H1 (cell line): Measurements from ENCODE around the gene SH2D2A. TPM values are rescaled to one million over a fixed set of nuclear protein-coding genes. Genes with fewer than 3 reads are reported as not detected.

Source experiments
- CTCF ChIA-PET: fragments of 300-600 bp; sonication (Branson Sonifier 250); formaldehyde crosslinking; loops from one replicate; lab custom pipeline; 2021; ENCODE audit not compliant: partially characterized antibody; lab: Charles Lee
- POLR2A ChIA-PET: fragments of 300-600 bp; sonication (Branson Sonifier 250); formaldehyde crosslinking; loops from one replicate; lab custom pipeline; 2021; ENCODE audit warnings: inconsistent platforms; ENCODE audit not compliant: partially characterized antibody; lab: Charles Lee
- DNase-seq, 2 experiments: peaks; one replicate each; pipeline versions ENCODE4 v3.0.0 to v3.0.0-alpha.2; 2010 to 2022; ENCODE audit warnings: low spot score in 2 of 2, low read depth in 1 of 2, mixed read lengths in 1 of 2
- FAIRE-seq: peaks from 2 replicates; lab custom pipeline; 2011; peaks lifted over from hg19 to GRCh38; lab: Jason Lieb, UNC
- H2AFZ ChIP-seq: 2 replicates; pipeline ENCODE4 v1.8.1; 2012; ENCODE audit warnings: low read length, inconsistent platforms
- H2AK5ac ChIP-seq: 2 replicates; pipeline ENCODE4 v1.6.1; 2013; ENCODE audit warnings: low read depth, low read length
- H2BK120ac ChIP-seq: replicated peaks from 2 replicates; pipeline ENCODE3; 2013; ENCODE audit warnings: low read depth, low read length, inconsistent platforms
- H2BK12ac ChIP-seq: 2 replicates; pipeline ENCODE4 v1.6.1; 2013; ENCODE audit warnings: low read depth, low read length
- H2BK15ac ChIP-seq: 2 replicates; pipeline ENCODE4 v1.6.1; 2013; ENCODE audit warnings: low read length
- H2BK20ac ChIP-seq: 2 replicates; pipeline ENCODE4 v1.6.1; 2013; ENCODE audit warnings: low read length
- H2BK5ac ChIP-seq: 2 replicates; pipeline ENCODE4 v1.6.1; 2013; ENCODE audit warnings: low read depth, low read length
- H3K14ac ChIP-seq: 2 replicates; pipeline ENCODE4 v1.6.1; 2013; ENCODE audit warnings: inconsistent platforms; ENCODE audit not compliant: insufficient read length
- H3K18ac ChIP-seq: 2 replicates; pipeline ENCODE4 v1.6.1; 2013; ENCODE audit warnings: low read length; ENCODE audit errors: extremely low read depth
- H3K23ac ChIP-seq: 2 replicates; pipeline ENCODE4 v1.6.1; 2013; ENCODE audit warnings: inconsistent platforms; ENCODE audit not compliant: insufficient read length
- H3K23me2 ChIP-seq: 2 replicates; pipeline ENCODE4 v1.6.1; 2013; ENCODE audit warnings: low read depth, low read length
- H3K27ac ChIP-seq: 2 replicates; pipeline ENCODE4 v1.6.1; 2011; ENCODE audit warnings: low read depth, low read length, inconsistent platforms
- H3K27me3 ChIP-seq, 4 experiments: replicated peaks in 1 of 4; 1 replicate in 1 of 4; 2 replicates in 3 of 4; pipeline versions ENCODE4 v1.6.1 to v1.8.1; 2011 to 2013; ENCODE audit warnings: low read length in 3 of 4, mild to moderate bottlenecking in 3 of 4, inconsistent platforms in 2 of 4, mixed read lengths in 2 of 4, moderate library complexity in 1 of 4; ENCODE audit not compliant: control insufficient read depth in 3 of 4, insufficient read depth in 3 of 4; ENCODE audit errors: extremely low read depth in 1 of 4
- H3K36me3 ChIP-seq, 4 experiments: 2 replicates each; pipeline versions ENCODE4 v1.6.1 to v1.8.1; 2011 to 2013; ENCODE audit warnings: mild to moderate bottlenecking in 4 of 4, low read length in 3 of 4, moderate library complexity in 2 of 4, control low read depth in 1 of 4, inconsistent platforms in 1 of 4; ENCODE audit not compliant: insufficient read depth in 4 of 4, control insufficient read depth in 2 of 4
- H3K4ac ChIP-seq: replicated peaks from 2 replicates; pipeline ENCODE3; 2013; ENCODE audit warnings: low read length, low read depth, mixed read lengths, inconsistent platforms; ENCODE audit not compliant: insufficient read length
- H3K4me1 ChIP-seq, 4 experiments: replicated peaks in 1 of 4; 1 replicate in 1 of 4; 2 replicates in 3 of 4; pipeline versions ENCODE4 v1.6.1 to v1.8.1; 2011 to 2013; ENCODE audit warnings: low read length in 3 of 4, inconsistent platforms in 2 of 4, mixed read lengths in 1 of 4; ENCODE audit not compliant: insufficient read depth in 4 of 4, control insufficient read depth in 3 of 4
- H3K4me2 ChIP-seq, 2 experiments: 2 replicates each; pipeline versions ENCODE4 v1.6.1 to v1.8.1; 2011 to 2013; ENCODE audit warnings: low read depth in 2 of 2, low read length in 2 of 2, control low read depth in 1 of 2, inconsistent platforms in 1 of 2, mild to moderate bottlenecking in 1 of 2; ENCODE audit not compliant: insufficient read depth in 1 of 2
- H3K4me3 ChIP-seq, 4 experiments: fragments of 200-600, 300-600 bp in 1 of 4; sonication (generic), shearing (Covaris generic), sonication (Bioruptor Twin) in 1 of 4; 2 replicates each; pipeline versions ENCODE4 v1.5.1 to v1.8.1; 2011 to 2016; ENCODE audit warnings: low read length in 4 of 4, low read depth in 3 of 4, control low read depth in 2 of 4, inconsistent platforms in 2 of 4, mild to moderate bottlenecking in 2 of 4, mixed read lengths in 1 of 4, moderate library complexity in 1 of 4; ENCODE audit not compliant: insufficient read depth in 2 of 4; ENCODE audit errors: extremely low read depth in 1 of 4
- H3K56ac ChIP-seq: replicated peaks from 2 replicates; pipeline ENCODE3; 2013; ENCODE audit warnings: low read depth, mild to moderate bottlenecking, mixed read lengths, low read length, inconsistent platforms; ENCODE audit not compliant: insufficient read length
- H3K79me1 ChIP-seq: 2 replicates; pipeline ENCODE4 v1.6.1; 2013; ENCODE audit warnings: low read depth, low read length, control low read depth
- H3K79me2 ChIP-seq, 2 experiments: 2 replicates each; pipeline versions ENCODE4 v1.6.1 to v1.8.1; 2012 to 2013; ENCODE audit warnings: low read length in 2 of 2, mild to moderate bottlenecking in 2 of 2, inconsistent platforms in 1 of 2; ENCODE audit not compliant: insufficient read depth in 2 of 2, control insufficient read depth in 1 of 2
- H3K9ac ChIP-seq, 4 experiments: replicated peaks in 1 of 4; 1 replicate in 1 of 4; 2 replicates in 3 of 4; pipeline versions ENCODE4 v1.6.1 to v1.8.1; 2011 to 2013; ENCODE audit warnings: low read depth in 3 of 4, low read length in 3 of 4, control low read depth in 2 of 4, mild to moderate bottlenecking in 2 of 4, moderate library complexity in 2 of 4, inconsistent platforms in 1 of 4; ENCODE audit errors: extremely low read depth in 1 of 4
- H3K9me3 ChIP-seq, 2 experiments: 2 replicates each; pipeline versions ENCODE4 v1.6.1 to v1.8.1; 2012 to 2013; ENCODE audit warnings: mild to moderate bottlenecking in 2 of 2, moderate library complexity in 2 of 2, control low read depth in 1 of 2, inconsistent platforms in 1 of 2, low read depth in 1 of 2, low read length in 1 of 2, mixed read lengths in 1 of 2; ENCODE audit not compliant: insufficient read depth in 2 of 2
- H4K20me1 ChIP-seq, 2 experiments: replicated peaks in 1 of 2; 2 replicates each; pipeline versions ENCODE3 to v1.8.1; 2011 to 2013; ENCODE audit warnings: inconsistent platforms in 2 of 2, low read length in 2 of 2, mild to moderate bottlenecking in 1 of 2; ENCODE audit not compliant: insufficient read depth in 2 of 2, control insufficient read depth in 1 of 2
- H4K5ac ChIP-seq: 2 replicates; pipeline ENCODE4 v1.6.1; 2013; ENCODE audit warnings: low read length, low read depth, mixed read lengths, inconsistent platforms; ENCODE audit not compliant: insufficient read length
- H4K8ac ChIP-seq: 2 replicates; pipeline ENCODE4 v1.8.0; 2013; ENCODE audit warnings: mild to moderate bottlenecking, moderate library complexity, low read length, inconsistent platforms; ENCODE audit not compliant: insufficient read depth; ENCODE audit errors: extremely low read depth
- H4K91ac ChIP-seq: replicated peaks from 2 replicates; pipeline ENCODE3; 2013; ENCODE audit warnings: low read length, mixed read lengths, inconsistent platforms; ENCODE audit not compliant: insufficient read length
- RXRA ChIP-seq: IDR thresholded peaks from 2 replicates; pipeline ENCODE4 v1.6.1; 2011; ENCODE audit warnings: low read depth, mild to moderate bottlenecking, low read length, moderate library complexity; ENCODE audit not compliant: insufficient read depth
- WGBS, 2 experiments: shearing (Covaris generic) in 1 of 2; methylation state at CpG; one replicate each; pipeline versions ENCODE4 v1.1.6 to v1.1.7; 2013 to 2015; ENCODE audit warnings: low lambda C conversion rate in 2 of 2, mixed read lengths in 2 of 2, inconsistent platforms in 1 of 2, low coverage in 1 of 2, missing lambda C conversion rate in 1 of 2; ENCODE audit not compliant: insufficient replicate concordance in 2 of 2, insufficient coverage in 1 of 2, insufficient read length in 1 of 2; ENCODE audit errors: extremely low coverage in 1 of 2, missing lambda C conversion rate in 1 of 2; 5-methylcytosine and 5-hydroxymethylcytosine counted together
- polyA plus RNA-seq, 7 experiments: library from polyadenylated mRNA; depleted of rRNA in 3 of 7; stranded (reverse) in 5 of 7; unstranded in 2 of 7; fragments of >200 nt in 5 of 7; fragments of 200-250 nt in 2 of 7; gene quantifications; 1 replicate in 5 of 7; 2 replicates in 1 of 7; 4 replicates in 1 of 7; pipeline versions ENCODE4 v1.2.1 to v1.2.3, GENCODE V29; 2011 to 2013; ENCODE audit warnings: missing spikeins in 2 of 7, mixed read lengths in 2 of 7
- total RNA-seq: library from RNA; stranded (reverse); fragmentation: NEBNext Ultra II Directional; extraction: Animal tissue kit (Norgen Biotek cat#: 25700); gene quantifications from 2 replicates; pipeline ENCODE4 v1.2.1, GENCODE V29; 2021

The SH2D2A gene
- total and polyA plus RNA-seq, 2 of the 8 experiments (the other 6 are each of a cell fraction or from before 2014, with no cell fraction given): 3.3 to 7.9 TPM

DNA sequence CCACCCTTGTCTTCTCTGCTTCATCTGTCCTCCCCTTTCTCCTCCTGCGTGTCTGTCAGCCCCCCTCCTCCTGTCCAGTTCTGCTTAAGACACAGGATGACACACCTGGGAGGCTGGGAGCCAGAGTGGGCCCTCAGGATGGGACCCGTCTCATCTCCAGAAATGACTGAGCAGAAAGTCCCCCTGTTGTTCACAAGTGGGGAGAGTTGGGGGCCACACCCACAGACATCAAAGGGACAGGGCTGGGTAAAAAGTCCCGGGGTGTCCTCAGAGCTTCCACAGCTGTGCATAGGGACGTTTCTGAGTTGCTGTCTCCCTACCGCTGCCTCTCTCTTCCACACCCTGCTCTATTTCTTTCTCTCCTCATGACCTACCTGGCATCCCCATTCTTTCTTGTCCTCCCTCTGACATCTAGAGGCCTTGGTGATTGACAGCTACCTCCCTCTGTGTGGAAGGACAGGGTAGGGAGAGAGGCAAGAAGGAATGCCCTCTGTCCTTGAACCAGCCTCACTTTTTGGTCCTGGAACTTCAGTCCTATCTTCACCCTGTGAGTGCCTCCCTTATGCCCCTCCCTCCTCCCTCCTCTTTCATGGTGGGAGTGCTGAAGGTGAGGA lies 19.5 kb upstream of the SH2D2A start:
- H4K8ac ChIP-seq: no peak overlapping the region
- no peaks in the 10 kb centered on the region for H4K20me1 ChIP-seq
- H3K27ac ChIP-seq: no peak overlapping the region
- no peaks in the 10 kb centered on the region for H3K23me2 ChIP-seq
- no peak overlapping the region for H2BK15ac ChIP-seq
- no peak overlapping the region for H2BK12ac ChIP-seq
- H3K14ac ChIP-seq: no peak overlapping the region
- H3K9ac ChIP-seq: no peak overlapping the region
- DNase-seq: no peak
- H3K4me1 ChIP-seq: peaks cover 0 to 2% (median under 1%) of the 10 kb centered on the region in 4 experiments; a peak in 3 of 7 replicates
- no peak overlapping the region for H2BK120ac ChIP-seq
- no peak overlapping the region for H3K4me2 ChIP-seq
- POLR2A ChIA-PET: interaction anchor here (0.5 kb wide), 1 partner anchor 196 kb away, joined by 4 read pairs; no protein-coding TSS in a partner anchor
- H2AFZ ChIP-seq: no peak overlapping the region
- H3K36me3 ChIP-seq: no peaks in the 10 kb centered on the region
- no peaks in the 10 kb centered on the region for H3K79me2 ChIP-seq
- H3K4me3 ChIP-seq: no peak overlapping the region
- H2BK20ac ChIP-seq: no peak overlapping the region
- FAIRE-seq: no peak
- peaks cover 0 to 10% (median 5%) of the 10 kb centered on the region in 4 experiments; a peak in 5 of 7 replicates for H3K27me3 ChIP-seq
- no peak overlapping the region for H3K23ac ChIP-seq
- no peaks in the 10 kb centered on the region for H3K79me1 ChIP-seq
- H4K91ac ChIP-seq: no peak overlapping the region
- H3K18ac ChIP-seq: no peak overlapping the region
- H2BK5ac ChIP-seq: no peak overlapping the region
- H3K9me3 ChIP-seq: no peaks in the 10 kb centered on the region
- H2AK5ac ChIP-seq: no peak overlapping the region
- H4K5ac ChIP-seq: no peak overlapping the region
- 73% methylated on average over 5 of the region's 5 CpGs; no CpG with 5 or more reads in 1 of the 2 experiments for WGBS, 2 experiments
- CTCF ChIA-PET: interaction anchor here (1.0 to 22.0 kb wide), 15 partner anchors 10 to 158 kb away, joined by 3 to 556 read pairs (median 29); partner anchors contain the start of genes INSRR, LRRC71, NTRK1 and PEAR1
- no peak overlapping the region for H3K56ac ChIP-seq
- H3K4ac ChIP-seq: no peak overlapping the region
- no peak for TF ChIP-seq RXRA
